ENCODE measurements around the gene LMAN1L.
A peak's percentile ranks its signal among the peaks of the same experiment; 100 is the strongest.

LMAN1L gene

GRCh38 chr15:74837482-74838136, 25.0 kb downstream of the LMAN1L start:
- DNase-seq (ENCODE audit: low read depth): no peak

GRCh38 chr15:74838137-74838516, 25.5 kb downstream of the LMAN1L start:
- DNase-seq (ENCODE audit: low read depth): no peak

- DNase-seq (ENCODE audit: low read depth): no peak
Measured at GRCh38 chr15:74838746-74839525, 26.3 kb downstream of the LMAN1L start.

DNA sequence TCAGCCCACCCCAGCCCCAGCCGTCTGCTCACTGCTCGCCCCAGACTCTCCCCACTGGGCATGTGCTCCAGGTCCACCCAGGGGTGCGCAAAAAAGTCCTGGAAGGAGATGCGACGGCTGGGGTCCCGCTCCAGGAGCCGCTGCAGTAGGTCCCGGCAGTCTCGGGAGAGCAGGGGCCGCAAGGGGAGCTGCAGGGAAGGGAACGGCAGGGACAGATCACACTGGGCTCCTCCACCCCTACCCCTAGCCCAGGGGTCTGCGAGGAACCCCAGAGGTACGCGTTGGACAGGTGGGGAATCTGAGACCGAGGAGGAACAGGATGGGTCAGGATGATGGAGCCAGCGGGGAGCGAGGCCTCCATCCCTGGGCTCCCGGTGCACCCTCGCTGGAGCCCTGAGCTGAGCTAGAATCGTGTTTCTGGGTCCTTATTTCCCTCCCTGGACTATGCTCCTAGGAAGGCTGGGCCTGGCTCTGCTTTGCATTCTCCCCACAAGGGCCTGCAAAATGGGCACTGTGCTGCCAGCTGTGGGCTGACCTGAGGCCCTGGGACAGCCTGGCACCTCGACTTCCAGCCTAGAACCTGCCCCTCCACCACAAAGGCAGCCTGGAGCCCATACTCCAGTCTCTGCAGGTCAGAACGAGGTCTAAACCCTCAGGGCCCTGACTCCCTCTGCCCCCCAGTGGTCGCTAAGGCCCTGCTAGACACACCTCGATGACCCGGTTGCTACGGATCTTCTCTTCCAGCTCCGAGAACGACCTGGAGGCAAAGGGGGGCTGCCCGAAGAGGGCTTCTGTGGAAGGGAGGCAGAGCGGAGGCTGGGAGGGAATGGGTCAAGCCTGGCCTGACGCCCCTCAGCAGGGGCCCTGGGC, 27.1 kb downstream of the LMAN1L start:
- DNase-seq (ENCODE audit: low read depth): no peak

- DNase-seq (ENCODE audit: low read depth): no peak
Measured at GRCh38 chr15:74840851-74841775, 28.5 kb downstream of the LMAN1L start.

GRCh38 chr15:74841891-74842373, 29.3 kb downstream of the LMAN1L start:
- no peak for DNase-seq (ENCODE audit: low read depth)

GRCh38 chr15:74842581-74843444, 30.2 kb downstream of the LMAN1L start, which contains the start of gene ULK3:
TSS of gene ULK3 (minus strand) at chr15:74843156. CDS start at chr15:74843105, 51 bp downstream.
- peak; percentile 94 for DNase-seq (ENCODE audit: low read depth)

DNA sequence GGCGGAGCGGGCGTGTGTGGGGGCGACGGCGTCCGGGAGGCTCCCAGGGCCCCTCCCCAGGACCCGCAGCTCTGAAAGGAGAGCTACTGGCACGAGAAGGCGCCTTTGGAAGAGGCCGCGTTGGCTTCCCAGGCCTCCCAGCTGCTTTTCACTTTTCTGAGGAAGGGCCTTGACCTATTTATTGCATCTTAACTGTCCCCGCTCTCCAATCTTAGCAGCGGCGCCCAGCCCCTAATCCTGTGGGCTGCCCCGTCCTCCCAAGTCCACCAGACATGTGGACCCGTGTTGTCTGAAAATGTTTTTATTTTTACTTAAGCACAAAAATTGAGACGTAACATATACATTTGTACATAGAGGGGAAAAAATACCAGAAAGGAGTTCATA, 30.8 kb downstream of the LMAN1L start:
- no peak for DNase-seq (ENCODE audit: low read depth)

GRCh38 chr15:74843891-74844299, 31.3 kb downstream of the LMAN1L start:
- DNase-seq (ENCODE audit: low read depth): no peak

DNA sequence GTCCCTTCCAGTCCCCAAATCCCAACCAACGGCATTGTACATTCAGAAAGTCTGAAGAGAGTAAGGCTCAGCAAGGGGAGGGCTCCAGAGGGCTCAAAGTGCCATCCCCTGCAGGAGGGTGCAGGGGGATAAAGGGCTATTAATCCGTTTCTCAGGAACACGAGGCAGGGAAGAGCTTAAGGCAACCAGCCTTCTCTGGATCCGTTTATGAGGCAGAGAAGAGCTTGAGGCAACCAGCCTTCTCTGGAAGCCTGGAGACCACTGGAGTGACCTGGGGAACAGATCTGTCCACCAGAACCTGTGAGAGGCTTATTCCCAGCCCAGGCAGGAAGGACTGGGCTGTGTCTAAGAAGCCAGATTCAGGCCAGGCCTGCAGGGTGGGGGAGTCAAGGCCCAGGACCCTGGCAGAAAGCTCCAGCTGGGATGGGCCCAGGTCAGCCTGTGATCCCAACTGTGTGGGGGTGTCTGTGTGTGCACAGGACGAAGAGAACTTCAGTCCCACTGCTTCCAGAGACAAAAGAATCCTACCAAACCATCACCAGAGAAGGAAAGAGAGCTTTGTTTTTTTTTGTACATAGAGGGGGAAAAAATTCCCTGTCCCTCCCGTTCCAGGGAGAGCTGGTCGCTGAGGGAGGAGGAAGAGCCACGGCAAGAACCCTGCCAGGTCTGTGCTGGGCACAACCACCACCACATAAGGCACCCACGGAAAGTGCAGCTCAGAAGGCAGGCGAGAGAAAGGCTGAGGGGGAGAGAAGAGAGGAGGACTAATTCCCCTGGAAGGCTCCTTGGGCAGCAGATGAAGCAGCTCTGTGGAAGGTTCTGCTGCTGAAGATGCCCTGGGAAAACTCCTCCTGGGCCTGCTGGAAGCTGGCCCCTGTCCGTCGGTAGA, 31.9 kb downstream of the LMAN1L start:
- DNase-seq (ENCODE audit: low read depth): no peak

- DNase-seq (ENCODE audit: low read depth): peak; percentile 42
Measured at GRCh38 chr15:74845208-74845568, 32.6 kb downstream of the LMAN1L start.

DNA sequence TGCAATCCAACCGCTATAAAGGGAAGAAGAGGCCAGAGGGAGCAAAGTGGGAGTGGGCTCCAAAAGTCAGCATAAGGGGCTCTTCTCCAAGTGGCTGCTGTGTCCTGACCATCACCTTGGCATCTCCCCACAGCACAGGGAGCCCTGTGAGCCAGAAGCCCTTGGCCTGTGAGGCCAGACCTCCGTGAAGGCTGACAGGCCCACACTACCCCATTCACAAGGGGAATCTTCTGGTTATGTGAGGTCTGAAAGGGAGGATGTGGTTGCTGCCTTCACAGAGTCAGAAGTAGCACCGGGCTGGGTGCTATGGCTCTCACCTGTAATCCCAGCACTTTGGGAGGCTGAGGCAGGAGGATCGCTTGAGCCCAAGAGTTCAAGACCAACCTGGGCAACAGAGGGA, 32.9 kb downstream of the LMAN1L start:
- DNase-seq (ENCODE audit: low read depth): no peak

DNA sequence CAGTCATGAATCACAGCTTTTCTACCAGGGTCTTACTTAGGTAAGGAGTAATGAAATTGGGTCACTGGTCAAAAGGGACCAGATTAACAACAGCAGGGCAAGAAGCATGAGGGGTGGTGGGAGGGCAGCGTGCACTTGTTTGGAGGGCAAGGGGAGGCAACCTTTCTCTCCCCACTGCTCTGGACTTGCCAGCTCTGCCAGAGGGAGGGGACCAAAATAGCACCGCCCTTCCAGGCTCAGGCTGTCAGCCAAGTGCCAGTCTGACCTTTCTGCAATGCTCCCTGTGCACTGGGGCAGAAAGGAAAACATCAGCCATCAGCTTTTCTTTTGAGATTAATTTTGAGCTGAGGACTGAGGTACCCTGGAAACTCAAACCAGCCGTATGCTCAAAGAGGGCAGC, 34.8 kb downstream of the LMAN1L start:
- DNase-seq (ENCODE audit: low read depth): no peak

GRCh38 chr15:74850393-74850792, 37.8 kb downstream of the LMAN1L start:
- no peak for DNase-seq (ENCODE audit: low read depth)

- DNase-seq (ENCODE audit: low read depth): no peak
Measured at GRCh38 chr15:74851960-74852359, 39.3 kb downstream of the LMAN1L start.

GRCh38 chr15:74854453-74855022, 41.9 kb downstream of the LMAN1L start:
- no peak for DNase-seq (ENCODE audit: low read depth)

GRCh38 chr15:74855857-74856256, 43.2 kb downstream of the LMAN1L start:
- DNase-seq (ENCODE audit: low read depth): no peak

DNA sequence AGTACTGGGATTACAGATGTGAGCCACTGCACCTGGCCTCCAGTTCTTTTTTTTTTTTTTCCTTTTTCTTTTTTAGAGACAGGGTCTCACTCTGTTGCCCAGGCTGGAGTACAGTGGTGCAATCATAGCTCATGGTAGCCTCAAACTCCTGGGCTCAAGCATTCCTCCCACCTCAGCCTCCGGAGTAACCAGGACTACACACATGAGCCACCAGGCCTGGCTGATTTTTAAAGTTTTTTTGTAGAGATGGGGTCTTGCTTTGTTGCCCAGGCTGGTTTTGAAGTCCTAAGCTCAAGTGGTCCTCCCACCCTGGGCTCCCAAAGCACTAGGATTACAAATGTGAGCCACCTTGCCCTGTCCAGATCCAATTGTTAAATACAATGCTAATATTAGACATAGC, 43.9 kb downstream of the LMAN1L start:
- no peak for DNase-seq (ENCODE audit: low read depth)

- DNase-seq (ENCODE audit: low read depth): no peak
Measured at GRCh38 chr15:74857082-74857655, 44.5 kb downstream of the LMAN1L start.
